ENCODE data around the gene COL6A2.
"Not testable (repeated sequence)": the region's sequence is repeated elsewhere in the genome, so short reads cannot be mapped to it uniquely, and the experiment has no call there.

The COL6A2 gene

DNA sequence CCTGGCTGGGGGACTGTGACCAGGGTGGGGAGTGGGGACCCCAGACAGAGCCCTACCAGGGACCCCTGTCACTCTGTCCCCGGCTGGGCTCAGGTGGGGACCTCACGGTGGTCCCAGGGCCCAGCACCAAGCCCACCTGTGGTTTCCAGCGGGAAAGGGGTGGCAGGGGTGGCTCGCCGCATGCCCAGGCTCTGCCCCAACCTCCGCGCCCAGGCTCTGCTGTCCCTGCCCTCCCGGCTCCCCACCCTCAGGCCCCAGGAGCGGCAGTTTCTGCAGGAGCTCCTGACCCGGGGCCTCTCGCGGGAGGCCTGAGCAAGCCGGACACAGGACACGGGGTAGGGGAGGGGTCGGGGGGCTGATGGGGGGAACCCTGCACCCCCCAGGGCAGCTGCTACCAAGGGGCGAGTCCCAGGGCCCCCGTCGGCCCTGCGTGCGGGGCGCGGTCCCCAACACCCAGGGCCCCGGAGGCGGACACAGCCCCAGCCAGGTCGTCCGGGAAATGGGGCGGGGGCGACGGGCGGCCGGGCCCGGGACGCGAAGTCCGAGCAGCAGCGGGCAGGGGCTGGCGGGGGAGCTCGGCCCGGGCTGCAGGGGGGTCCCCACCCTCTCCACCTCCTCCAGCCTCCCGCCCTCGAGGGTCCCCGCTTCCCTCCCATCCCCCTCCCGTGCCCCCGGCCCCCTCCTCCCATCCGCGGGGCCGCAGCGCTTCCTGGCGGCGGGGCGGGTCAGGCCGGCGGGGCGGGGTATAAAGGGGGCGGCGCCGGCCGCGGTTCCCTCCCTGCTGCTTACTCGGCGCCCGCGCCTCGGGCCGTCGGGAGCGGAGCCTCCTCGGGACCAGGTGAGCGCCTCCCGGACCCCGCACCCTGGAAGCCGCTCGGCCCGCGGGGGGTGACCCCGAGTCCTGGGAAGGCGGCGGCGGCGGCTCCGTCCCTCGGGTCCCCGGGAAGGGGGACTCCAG, at the start of gene COL6A2:
TSS of gene COL6A2 (plus strand) at position 777 of the 958 bp plus-strand sequence.
- DNase-seq = peak; percentile 61

DNA sequence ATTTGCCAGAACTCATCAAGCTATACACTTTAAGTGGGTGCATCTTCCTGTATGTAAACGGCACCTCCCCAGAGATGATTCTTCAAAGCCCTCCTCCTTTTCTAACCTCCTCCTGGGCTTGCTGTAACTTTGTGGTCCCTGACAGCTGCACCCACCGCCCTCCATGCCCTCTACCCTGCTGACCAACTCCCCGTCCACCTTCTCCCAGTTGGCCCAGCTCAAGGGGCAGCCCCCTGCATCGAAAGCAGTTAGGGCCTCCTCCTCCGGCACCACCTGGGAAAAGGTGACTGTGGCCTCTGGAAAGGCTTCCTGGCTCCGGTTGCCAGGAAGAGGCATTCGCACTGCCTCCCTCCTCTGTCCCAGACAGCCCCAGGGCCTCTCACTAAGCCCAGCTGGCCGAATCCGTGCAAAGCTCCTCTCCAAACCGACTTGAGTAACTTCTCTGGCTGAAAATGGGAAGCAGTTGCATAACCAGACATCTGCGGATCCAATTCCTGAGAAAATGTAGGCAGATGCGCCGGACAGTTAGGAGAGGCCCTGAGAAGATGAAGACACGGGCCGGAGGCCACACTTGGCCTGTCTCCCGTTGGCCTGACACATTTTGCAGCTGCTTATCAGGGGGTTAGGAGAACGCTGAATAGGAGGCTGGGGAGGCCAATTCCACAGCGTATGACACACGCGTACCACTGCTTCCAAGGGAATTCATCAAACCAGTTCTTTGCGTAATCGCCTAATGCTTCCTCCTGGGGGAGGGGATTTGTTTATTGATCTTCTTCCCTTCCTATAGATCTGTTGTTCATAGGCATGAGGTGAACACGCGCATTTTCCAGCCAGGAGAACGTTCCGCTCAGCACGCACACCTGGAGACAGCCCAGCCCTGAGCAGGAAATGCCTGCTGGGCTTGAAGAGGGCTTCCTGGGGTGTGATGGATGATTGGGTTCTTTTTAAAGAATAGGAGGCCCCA, 48.7 kb upstream of the COL6A2 start:
- DNase-seq = no peak

DNA sequence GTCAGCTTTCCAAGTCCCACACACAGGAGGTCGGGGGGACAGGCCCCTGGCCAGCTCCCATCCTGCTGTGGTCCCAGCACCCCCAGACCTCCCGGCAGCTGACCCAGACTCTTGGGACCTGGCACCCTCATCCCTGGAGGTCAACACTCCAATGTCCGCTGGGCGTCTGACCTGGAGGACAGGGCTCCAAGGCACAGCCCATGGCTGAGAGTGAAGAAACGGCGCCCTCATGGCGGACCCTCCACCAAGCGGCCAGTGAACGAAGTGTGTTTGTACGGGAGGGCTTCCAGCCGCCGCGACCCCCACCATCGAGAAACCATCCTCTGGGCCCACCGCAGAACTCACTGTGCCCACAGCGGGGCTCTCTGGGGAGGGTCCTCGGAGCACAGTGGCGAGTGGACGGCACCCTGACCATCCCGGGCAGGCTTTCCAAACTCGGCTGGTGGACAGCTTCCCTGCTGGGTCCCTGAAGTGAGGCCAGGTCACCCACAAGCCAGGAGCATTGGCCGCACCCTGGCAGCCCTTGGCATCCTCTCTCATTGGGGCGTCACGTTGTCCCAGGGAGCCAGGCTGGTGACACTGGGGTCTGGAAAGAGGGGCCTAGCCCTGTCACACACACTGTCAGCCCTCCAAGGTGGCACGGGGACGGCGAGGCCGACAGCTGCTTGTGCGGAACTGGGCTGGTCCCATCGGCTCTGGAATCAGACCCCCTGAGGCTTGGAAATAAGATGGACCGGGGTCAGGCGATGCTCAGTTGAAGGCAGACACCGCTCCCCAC, 47.8 kb upstream of the COL6A2 start:
- DNase-seq = no peak

DNA sequence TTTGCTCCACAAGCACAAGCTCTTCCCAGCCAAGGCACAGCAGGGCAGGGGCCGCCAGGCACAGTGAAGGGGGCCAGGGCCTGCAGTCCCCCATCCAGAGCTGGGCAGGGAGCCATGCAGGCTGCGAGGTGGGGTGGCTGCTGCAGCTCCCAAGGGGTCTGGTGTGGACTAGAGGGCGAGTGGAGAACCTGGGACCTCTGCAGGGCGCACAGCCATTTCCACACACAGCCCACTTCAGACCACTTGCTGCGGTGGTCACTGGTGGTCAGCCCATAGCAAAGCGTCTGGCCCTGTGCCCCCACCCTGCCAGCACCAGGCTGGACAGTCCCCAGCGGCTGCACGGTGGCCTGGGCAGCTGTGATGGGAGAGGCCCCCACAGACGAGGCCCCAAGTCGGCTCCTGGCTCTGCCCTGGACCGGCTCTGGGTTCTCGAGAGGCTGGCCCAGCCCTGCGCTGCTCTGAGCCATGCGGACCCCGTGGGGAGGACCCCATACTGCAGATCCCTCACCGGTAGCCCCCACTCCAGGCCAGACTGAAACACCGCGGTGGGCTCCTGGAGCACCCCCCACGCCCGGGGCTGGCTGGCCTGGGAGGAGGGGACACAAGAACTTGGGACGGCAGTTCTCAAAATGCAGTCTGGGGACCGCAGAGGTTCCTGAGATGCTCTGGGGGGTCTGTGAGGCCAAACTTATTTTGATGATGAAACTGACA, 47.1 kb upstream of the COL6A2 start:
- no peak for DNase-seq

DNA sequence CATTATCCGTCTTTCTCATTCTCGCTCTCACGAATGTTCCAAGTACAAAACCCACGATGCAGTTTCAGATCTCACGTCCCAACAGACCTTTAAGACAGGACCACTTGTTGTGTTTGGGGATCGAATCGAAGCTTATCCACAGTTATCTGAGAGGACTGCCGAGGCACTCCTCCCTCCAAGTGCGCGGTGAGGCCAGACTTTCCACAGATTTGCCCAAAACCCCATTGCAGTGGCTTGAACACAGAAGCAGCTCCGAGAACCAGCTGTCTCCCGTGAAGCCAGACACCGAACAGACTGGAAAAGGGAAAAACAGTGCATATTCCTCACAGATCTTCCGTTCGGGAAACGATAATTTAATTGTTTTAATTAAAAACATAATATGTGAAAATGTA, 46.5 kb upstream of the COL6A2 start:
- no peak for DNase-seq

DNA sequence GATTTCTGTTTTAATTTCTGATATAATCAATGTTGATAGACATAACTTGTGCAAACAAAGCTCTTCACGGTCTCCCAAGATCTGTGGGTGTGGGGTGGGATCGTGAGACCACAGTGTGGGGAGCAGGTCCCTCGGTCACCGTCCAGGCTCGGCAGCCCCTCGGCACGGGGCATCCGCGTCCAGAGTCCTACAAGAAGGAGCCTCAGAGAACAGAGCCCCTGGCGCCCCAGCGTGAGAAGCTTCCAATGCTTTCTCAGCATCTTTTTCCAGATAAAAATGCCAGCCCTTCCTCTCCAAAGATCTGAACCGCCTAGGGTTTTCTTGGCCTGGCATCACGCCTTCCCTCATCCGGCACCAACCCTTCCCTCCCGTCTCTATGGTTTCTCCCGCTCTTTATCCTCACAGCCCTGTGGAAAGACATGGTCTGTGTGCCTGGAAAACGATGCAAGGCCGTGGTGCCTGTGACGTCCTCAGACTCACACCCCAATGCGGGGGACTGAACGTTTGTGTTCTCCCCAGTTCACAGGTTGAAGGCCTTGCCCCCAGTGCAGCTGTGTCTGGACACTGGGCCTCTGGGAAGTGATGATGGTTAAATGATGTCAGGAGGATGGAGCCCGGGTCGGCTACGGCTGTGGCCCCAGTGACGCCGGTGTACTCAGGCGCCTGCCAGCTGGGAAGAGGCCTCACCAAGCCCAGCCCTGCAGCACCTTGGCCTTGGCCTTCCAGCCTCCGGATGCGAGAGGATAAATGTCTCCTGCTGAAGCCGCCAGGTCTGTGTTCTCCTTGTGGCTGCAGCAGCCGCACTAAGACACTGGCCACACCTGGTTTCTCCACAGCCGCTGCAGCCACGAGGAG, 45.9 kb upstream of the COL6A2 start:
- DNase-seq = no peak

DNA sequence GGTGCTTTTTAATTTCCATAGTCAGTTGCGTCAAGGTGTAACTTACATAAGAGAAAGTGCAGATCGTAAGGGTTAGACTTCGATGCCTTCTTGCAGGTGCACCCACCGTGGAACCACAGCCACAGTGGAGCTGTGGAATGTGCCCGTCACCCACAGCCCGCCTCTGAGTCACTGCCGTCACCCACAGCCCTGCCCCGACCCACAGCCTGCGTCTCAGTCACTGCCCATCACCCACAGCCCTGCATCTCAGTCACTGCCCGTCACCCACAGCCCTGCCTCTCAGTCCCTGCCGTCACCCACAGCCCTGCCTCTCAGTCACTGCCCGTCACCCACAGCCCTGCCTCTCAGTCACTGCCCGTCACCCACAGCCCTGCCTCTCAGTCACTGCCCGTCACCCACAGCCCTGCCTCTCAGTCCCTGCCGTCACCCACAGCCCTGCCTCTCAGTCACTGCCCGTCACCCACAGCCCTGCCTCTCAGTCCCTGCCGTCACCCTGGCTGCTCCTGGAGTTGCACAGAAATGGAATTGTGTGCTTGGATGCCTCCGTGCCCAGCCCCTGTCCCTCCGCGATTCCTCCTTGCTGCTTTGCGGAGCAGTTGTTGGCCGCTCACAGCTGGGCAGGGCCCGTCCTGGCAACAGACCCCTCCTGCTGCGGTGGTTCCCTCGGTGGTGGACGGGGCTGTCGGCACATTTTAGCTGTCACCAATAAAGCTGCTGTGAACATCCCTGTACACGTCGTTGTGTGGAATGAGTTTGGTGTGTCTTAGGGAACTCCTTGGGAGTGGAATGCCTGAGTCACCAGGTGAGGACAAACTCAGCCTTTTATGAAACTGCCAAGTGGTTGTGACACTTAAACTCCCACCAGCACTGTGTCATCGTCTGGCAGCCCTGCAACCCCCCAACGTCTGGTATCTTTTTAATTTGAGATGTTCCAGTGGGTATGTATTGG, 44.9 kb upstream of the COL6A2 start:
- peak; percentile 48 to 64 for DNase-seq

DNA sequence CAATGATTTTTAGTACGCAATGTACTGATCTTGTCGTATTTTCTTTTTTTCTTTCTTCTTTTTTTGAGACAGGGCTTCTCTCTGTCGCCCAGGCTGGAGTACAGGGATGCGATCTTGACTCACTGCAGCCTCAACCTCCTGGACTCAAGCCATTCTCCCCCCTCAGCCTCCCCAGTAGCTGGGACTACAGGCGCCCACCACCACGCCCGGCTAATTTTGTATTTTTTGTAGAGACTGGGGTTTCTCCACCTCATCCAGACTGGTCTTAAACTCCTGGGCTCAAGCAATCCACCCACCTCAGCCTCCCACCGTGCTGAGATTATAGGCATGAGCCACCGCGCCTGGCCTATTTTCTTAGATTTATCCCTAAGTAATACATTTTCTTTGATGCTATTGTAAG, 43.9 kb upstream of the COL6A2 start:
- no peak for DNase-seq

DNA sequence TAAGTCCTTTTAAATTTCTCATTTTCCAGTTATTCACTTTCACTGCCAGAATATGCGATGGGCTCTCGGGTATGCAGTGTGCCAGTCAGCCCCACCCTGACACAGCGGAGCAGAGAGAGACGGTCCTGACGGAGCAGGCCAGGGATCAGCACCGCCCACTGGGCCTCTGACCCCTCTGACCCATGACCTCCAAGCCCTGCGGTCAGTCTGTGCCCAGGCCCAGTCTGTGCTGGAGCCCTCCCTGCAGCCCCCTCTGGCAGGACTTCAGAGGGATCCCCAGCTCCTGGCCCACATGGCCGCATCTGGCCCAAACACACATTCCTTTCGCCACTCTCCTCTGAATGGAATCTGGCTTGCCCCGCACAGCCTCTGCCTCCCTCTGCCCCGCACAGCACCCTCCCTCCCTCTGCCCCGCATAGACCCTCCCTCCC, 43.4 kb upstream of the COL6A2 start:
- no peak for DNase-seq

DNA sequence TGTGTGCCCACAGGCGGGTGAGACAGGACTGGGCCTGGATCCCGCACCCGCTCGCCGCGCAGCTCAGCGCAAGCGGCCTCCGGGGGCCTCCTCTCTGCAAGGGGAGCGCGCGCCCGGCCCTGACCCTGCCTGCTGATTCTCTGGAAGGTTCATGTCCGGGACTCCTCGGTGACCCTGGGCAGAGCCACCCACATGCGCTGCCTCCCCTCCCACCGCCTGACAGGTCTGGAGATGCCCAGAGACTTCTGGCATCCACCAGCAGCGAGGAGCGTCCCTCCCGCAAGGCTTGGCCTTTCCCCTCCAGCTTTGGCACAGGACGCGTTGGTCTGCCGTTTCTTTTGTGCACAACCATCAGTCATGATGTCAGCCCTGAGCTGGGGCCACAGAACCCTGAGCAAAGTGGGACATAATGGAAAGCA, 42.0 kb upstream of the COL6A2 start:
- no peak for DNase-seq

DNA sequence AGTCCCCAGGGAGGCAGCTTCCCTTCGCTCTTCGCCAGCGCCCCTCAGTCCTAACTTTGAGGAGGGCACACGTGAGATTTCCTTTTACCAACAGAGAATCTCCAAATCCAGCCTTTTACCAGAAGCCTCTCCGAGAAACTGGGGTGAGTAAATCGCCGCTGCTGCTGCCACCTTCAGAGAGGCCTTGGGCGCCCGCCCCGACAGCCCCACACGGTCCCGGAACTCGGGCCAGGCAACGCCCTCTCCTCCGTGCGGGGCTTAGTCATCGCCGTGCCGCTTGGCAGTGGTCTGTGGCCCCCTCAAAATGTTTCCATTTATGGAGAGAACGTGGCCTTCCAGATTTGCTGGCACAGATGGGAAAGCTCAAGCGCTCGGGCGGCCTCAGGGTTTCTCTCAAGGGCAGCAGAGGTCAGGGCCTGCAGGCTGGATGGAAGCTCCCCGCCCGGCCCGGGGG, 41.4 kb upstream of the COL6A2 start:
- DNase-seq = no peak

DNA sequence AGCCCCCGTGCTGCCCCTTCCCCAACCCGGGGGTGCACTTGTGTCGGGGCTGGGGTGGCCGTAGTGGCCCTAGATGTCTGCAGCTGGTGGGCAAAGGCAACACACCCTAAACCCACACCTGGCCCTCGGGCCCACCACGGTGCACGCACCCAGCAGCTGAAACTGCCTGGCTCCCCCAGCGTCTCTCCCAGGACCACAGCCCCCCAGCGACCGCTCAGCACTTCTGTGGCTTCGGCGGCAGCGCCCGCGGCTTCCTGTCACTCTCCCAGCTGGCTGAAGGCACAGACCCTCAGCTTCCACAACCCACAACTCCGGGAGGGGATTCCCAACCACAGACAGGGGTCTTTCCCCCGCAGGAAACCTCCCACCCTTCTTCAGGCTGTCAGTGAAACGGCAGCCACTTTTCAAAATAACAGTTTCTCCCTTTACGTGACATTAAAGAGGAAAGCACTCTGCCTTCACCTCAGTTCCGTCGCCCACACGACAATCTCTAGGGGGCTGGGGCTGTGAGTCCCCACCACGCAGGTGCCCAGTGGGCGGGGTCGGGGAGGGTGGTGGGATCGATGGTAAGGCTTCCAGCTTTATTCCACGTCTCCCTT, 40.7 kb upstream of the COL6A2 start:
- DNase-seq = peak in 1 of 2 experiments; percentile 16

DNA sequence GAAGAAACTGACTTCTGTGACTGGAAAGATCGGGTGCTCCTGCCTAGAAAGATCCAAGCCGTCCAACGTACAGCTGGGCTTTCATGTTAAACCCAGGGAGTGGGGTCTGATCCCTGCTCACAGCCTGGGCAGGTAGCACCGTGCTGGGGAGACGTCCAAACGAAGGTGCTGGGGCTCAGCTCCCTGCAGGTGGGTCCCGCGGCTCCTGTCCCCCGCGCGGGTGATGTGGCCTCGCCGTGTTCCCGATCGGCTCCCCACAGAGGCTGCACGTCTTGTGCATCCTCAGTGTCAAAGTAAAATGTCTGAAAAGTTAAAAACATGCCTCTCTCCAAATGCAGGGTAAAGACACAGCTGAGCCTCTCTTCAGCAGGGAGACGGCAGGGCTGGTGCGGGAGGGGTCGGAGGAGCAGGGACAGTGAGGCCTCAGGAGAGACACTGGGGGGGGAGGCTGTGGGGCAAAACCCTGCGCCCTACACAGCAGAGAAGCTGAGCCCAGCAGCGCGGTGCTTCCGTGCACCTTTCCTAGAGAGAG, 40.1 kb upstream of the COL6A2 start:
- no peak for DNase-seq

DNA sequence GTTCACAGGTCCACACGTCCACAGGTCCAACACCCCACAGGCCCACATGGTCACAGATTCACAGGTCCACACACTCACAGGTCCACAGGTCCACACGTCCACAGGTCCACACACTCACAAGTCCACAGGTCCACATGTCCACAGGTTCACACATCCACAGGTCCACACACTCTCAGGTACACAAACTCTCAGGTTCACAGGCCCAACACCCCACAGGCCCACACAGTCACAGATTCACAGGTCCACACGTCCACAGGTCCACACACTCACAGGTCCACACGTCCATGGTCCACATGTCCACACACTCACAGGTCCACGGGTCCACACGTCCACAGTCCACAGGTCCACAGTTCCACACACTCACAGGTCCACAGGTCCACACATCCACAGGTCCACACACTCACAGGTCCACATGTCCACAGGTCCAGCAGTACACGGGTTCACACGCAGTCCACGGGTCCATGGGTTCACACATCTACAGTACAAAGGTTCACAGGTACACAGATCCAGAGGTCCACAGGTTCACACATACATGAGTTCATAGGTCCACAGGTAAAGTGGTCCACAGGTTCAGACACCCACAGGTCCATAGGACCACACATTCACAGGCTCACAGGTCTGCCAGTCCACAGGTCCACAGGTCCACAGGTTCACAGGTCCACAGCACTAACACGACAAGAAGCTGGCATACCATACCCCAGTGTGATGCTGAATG, 39.3 kb upstream of the COL6A2 start:
- no peak for DNase-seq

DNA sequence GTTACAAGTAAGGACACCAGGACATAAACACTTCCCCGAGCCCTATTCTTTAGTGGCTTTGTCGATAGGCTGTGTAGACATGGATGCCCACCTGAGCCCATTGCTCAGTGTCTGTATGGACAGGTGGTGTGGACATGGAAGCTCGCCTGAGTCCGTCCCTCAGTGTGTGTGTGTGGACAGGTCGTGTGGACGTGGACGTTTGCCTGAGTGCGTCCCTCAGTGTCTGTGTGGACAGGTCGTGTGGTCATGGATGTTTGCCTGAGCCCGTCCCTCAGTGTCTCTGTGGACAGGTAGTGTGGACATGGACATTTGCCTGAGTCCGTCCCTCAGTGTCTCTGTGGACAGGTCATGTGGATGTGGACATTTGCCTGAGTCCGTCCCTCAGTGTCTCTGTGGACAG, 38.7 kb upstream of the COL6A2 start:
- no peak for DNase-seq

DNA sequence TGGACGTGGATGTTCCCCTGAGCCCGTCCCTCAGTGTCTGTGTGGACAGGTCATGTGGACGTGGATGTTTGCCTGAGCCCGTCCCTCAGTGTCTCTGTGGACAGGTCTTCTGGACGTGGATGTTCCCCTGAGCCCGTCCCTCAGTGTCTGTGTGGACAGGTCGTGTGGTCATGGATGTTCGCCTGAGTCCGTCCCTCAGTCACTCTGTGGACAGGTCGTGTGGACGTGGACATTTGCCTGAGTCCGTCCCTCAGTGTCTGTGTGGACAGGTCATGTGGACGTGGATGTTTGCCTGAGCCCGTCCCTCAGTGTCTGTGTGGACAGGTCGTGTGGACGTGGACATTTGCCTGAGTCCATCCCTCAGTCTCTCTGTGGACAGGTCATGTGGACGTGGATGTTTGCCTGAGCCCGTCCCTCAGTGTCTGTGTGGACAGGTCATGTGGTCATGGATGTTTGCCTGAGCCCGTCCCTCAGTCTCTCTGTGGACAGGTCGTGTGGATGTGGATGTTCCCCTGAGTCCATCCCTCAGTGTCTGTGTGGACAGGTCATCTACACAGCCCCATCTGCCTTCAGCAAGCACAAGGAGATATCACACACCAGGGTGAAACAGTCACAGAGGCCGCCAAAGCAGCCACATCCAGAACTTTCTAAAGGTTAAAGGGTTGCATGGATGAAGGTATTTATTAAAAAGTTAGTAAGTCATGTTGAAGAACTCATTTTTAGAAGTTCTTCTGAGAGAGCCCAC, 38.0 kb upstream of the COL6A2 start:
- DNase-seq = not testable (repeated sequence)

DNA sequence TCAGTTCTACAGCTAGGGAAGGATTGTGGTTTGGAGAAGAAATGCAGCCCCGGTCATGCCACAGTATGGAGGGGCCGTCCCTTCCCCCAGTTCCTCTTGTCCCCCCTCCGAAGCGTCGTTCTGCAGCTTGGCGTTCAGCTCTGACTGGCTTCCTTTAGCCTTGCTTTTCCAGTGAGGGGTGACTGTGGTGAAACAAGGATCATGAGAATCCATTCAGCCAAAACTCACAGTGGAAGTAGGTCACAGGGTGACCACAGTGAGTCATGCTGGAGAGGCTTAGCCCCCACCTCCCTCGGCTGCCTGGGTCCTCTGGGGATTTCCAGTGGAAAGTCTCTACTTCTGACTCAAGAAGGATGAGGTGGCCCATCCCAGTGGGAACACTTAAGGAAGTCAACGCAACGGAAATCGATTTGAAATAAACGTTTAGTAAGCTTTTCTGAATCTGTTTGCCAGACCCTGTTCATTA, 37.3 kb upstream of the COL6A2 start:
- DNase-seq = peak; percentile 31 to 51

Measured in activated CD4-positive, alpha-beta T cell treated with anti-CD3 and anti-CD28 coated beads, Interleukin-2, amount 50 U/mL, for 48 hours (primary cell).